Right lobe of liver (tissue), 6 donors: Measurements from ENCODE around the gene NPAS1. TPM values are rescaled to one million over a fixed set of nuclear protein-coding genes. Genes with fewer than 3 reads are reported as not detected.

Source experiments
- ATAC-seq, 4 donors: fragments of 200-7000 bp; cut with Tn5 transposase; one replicate each; pipeline ENCODE4 v1.9.1; 2020; ENCODE audit warnings: mild to moderate bottlenecking in 4 of 4, moderate library complexity in 4 of 4
- DNase-seq, 3 donors: peaks; one replicate each; pipeline ENCODE4 v3.0.0-alpha.2; 2020
- H3K27ac ChIP-seq, 3 donors: fragments of 200-600 bp; one replicate each; pipeline ENCODE4 v1.8.0; 2022
- H3K27me3 ChIP-seq, 2 donors: fragments of 200-600 bp; one replicate each; pipeline ENCODE4 v1.8.0; 2022
- H3K36me3 ChIP-seq, 4 donors: fragments of 200-600 bp; sonication (generic) in 1 of 4; one replicate each; pipeline versions ENCODE4 v1.5.1 to v1.8.0; 2017 to 2022; ENCODE audit warnings: control low read depth in 1 of 4
- H3K4me1 ChIP-seq, 4 donors: fragments of 200-600 bp; sonication (generic) in 1 of 4; one replicate each; pipeline versions ENCODE4 v1.5.1 to v1.8.0; 2017 to 2022; ENCODE audit warnings: control low read depth in 1 of 4
- H3K4me3 ChIP-seq, 3 donors: fragments of 200-600 bp; one replicate each; pipeline ENCODE4 v1.8.0; 2022
- H3K9me3 ChIP-seq, 4 donors: fragments of 200-600 bp; sonication (generic) in 1 of 4; one replicate each; pipeline versions ENCODE4 v1.5.1 to v1.8.0; 2017 to 2022; ENCODE audit warnings: control low read depth in 1 of 4
- CTCF ChIP-seq, 4 donors: fragments of 200-600 bp in 3 of 4; fragments of 450-650 bp in 1 of 4; IDR thresholded peaks; one replicate each; pipeline versions ENCODE4 v1.5.1 to v1.8.0; 2016 to 2022; ENCODE audit warnings: antibody characterized with exemption in 4 of 4, mild to moderate bottlenecking in 2 of 4
- POLR2A ChIP-seq: fragments of 450-650 bp; IDR thresholded peaks from one replicate; pipeline ENCODE4 v1.6.1; 2017; ENCODE audit warnings: antibody characterized with exemption, mild to moderate bottlenecking
- WGBS: methylation state at CpG from one replicate; pipeline ENCODE4 v1.1.6; 2018; ENCODE audit warnings: low coverage, low lambda C conversion rate; ENCODE audit not compliant: insufficient coverage; ENCODE audit errors: missing lambda C conversion rate; 5-methylcytosine and 5-hydroxymethylcytosine counted together
- intact Hi-C, 2 donors: fragments of 100-400 bp; cut with DNase I; formaldehyde crosslinking; loops; one replicate each; pipeline versions ENCODE4 v1.11.2 to v1.14.1; 2022
- total RNA-seq, 6 experiments: library from RNA; depleted of rRNA in 2 of 6; stranded (reverse); fragments of >200 nt in 2 of 6; fragmentation: NEBNext Ultra II Directional in 3 of 6; extraction: Animal tissue kit (Norgen Biotek cat#: 25700) in 3 of 6; gene quantifications; one replicate each; pipeline versions ENCODE4 v1.1.0 to v1.2.4, GENCODE V29; 2016 to 2023
- donor health status: DM: no; HTN: yes; CAD: no.
- donor health status: DM: no; HTN: no; CAD: no.
- donor health status: DM: no; HTN: no; CAD: no.
- donor health status: DM: no; HTN: yes; CAD: no.
- donor health status: DM: no; HTN: yes; CAD: no.

The NPAS1 gene
- total RNA-seq, 6 experiments from 2014 or later = 1.3 to 1.7 TPM; not detected in 4

GRCh38 chr19:47081095-47081494 is 61.5 kb downstream of the NPAS1 start:
- no peak overlapping the region for H3K4me3 ChIP-seq
- intact Hi-C loops = loop anchor here in 1 of 2 donors (5.0 kb wide), 1 partner anchor 41 kb away; no protein-coding TSS in a partner anchor
- H3K4me1 ChIP-seq = peaks cover 0 to 6% (median 3%) of the 10 kb centered on the region in 4 donors
- no peaks in the 10 kb centered on the region for H3K27me3 ChIP-seq
- DNase-seq (no peak), ATAC-seq (no peak)
- no peaks in the 10 kb centered on the region for H3K9me3 ChIP-seq
- peaks cover 7 to 90% (median 34%) of the 10 kb centered on the region in 4 donors for H3K36me3 ChIP-seq
- no peak overlapping the region for H3K27ac ChIP-seq
- WGBS = 78% methylated on average over 4 of the region's 6 CpGs
- TF ChIP-seq CTCF (IDR thresholded peaks at IDR 0.05) (no peak), POLR2A (no peak)

- H3K36me3 ChIP-seq = peaks cover 7 to 90% (median 33%) of the 10 kb centered on the region in 4 donors
- no peak overlapping the region for H3K4me3 ChIP-seq
- TF ChIP-seq CTCF (IDR thresholded peaks at IDR 0.05) (no peak), POLR2A (no peak)
- intact Hi-C loops = loop anchor here in 1 of 2 donors (5.0 kb wide), 1 partner anchor 40 kb away; no protein-coding TSS in a partner anchor
- DNase-seq = no peak
- no peaks in the 10 kb centered on the region for H3K9me3 ChIP-seq
- no peaks in the 10 kb centered on the region for H3K27me3 ChIP-seq
- H3K4me1 ChIP-seq = peaks cover 0 to 6% (median 3%) of the 10 kb centered on the region in 4 donors
- WGBS = 90% methylated on average over 2 of the region's 5 CpGs
- ATAC-seq = no peak
- H3K27ac ChIP-seq = no peak overlapping the region
Observed at GRCh38 chr19:47082493-47082892, 62.9 kb downstream of the NPAS1 start.

- no peak overlapping the region for H3K4me3 ChIP-seq
- intact Hi-C loops = loop anchor here in 1 of 2 donors (5.0 kb wide), 1 partner anchor 37 kb away; no protein-coding TSS in a partner anchor
- no peaks in the 10 kb centered on the region for H3K9me3 ChIP-seq
- H3K36me3 ChIP-seq = peaks cover 7 to 92% (median 39%) of the 10 kb centered on the region in 4 donors
- no peaks in the 10 kb centered on the region for H3K27me3 ChIP-seq
- no peak for TF ChIP-seq CTCF (IDR thresholded peaks at IDR 0.05)
- no peak for TF ChIP-seq POLR2A
- no peak for ATAC-seq
- no peak overlapping the region for H3K27ac ChIP-seq
- H3K4me1 ChIP-seq = peaks cover 0 to under 1% (median 0%) of the 10 kb centered on the region in 4 donors
- 50% methylated on average over 1 of the region's 24 CpGs for WGBS
- DNase-seq = no peak
Observed at GRCh38 chr19:47084879-47085439, 65.3 kb downstream of the NPAS1 start.

GRCh38 chr19:47086280-47086679 is 66.6 kb downstream of the NPAS1 start:
- TF ChIP-seq POLR2A = no peak
- TF ChIP-seq CTCF (IDR thresholded peaks at IDR 0.05) = no peak
- intact Hi-C loops = no loop called here
- Histone ChIP-seq H3K36me3 (peaks cover 7 to 89% (median 41%) of the 10 kb centered on the region in 4 donors), H3K27ac (no peak overlapping the region), H3K4me1 (no peaks in the 10 kb centered on the region), H3K4me3 (no peak overlapping the region), H3K27me3 (no peaks in the 10 kb centered on the region), H3K9me3 (no peaks in the 10 kb centered on the region)
- ATAC-seq (no peak), DNase-seq (no peak)
- WGBS = 93% methylated on average over 11 of the region's 17 CpGs
